MM.1S (cell line): Measurements from ENCODE around the gene WDFY2.

Source experiments
- DNase-seq: peaks from one replicate; pipeline ENCODE4 v3.0.0-alpha.2; 2015
- H2AFZ ChIP-seq: fragments of 300-600 bp; sonication (generic); 2 replicates; pipeline ENCODE4 v1.6.0; 2016; ENCODE audit warnings: antibody characterized with exemption, low read length
- H3F3A ChIP-seq: fragments of 300-600 bp; sonication (generic); 2 replicates; pipeline ENCODE4 v1.6.1; 2016; ENCODE audit warnings: mild to moderate bottlenecking, antibody characterized with exemption, low read length, moderate library complexity, mixed read lengths; ENCODE audit not compliant: insufficient read depth
- H3K27ac ChIP-seq: fragments of 300-600 bp; sonication (generic); 2 replicates; pipeline ENCODE4 v1.5.1; 2016; ENCODE audit warnings: mild to moderate bottlenecking, low read length
- H3K27me3 ChIP-seq: fragments of 300-600 bp; sonication (generic); replicated peaks from 2 replicates; pipeline ENCODE4 v1.6.0; 2016; ENCODE audit warnings: low read length; ENCODE audit not compliant: insufficient read depth
- H3K36me3 ChIP-seq: fragments of 300-600 bp; sonication (generic); replicated peaks from 2 replicates; pipeline ENCODE4 v1.6.1; 2016; ENCODE audit warnings: mild to moderate bottlenecking, low read length, mixed read lengths; ENCODE audit not compliant: insufficient read depth
- H3K4me1 ChIP-seq: fragments of 300-600 bp; sonication (generic); 2 replicates; pipeline ENCODE4 v1.6.1; 2016; ENCODE audit warnings: low read length, mixed read lengths
- H3K4me2 ChIP-seq: fragments of 300-600 bp; sonication (generic); 2 replicates; pipeline ENCODE4 v1.6.0; 2016; ENCODE audit warnings: low read depth, low read length
- H3K4me3 ChIP-seq: fragments of 300-600 bp; sonication (generic); 2 replicates; pipeline ENCODE4 v1.5.1; 2016; ENCODE audit warnings: low read length, mixed read lengths
- H3K79me2 ChIP-seq: fragments of 300-600 bp; sonication (generic); 2 replicates; pipeline ENCODE4 v1.6.1; 2016; ENCODE audit warnings: mixed run types, low read length, mixed read lengths
- H3K9ac ChIP-seq: fragments of 300-600 bp; sonication (generic); 2 replicates; pipeline ENCODE4 v1.6.1; 2016; ENCODE audit warnings: low read length, mixed read lengths
- H3K9me2 ChIP-seq: fragments of 300-600 bp; sonication (generic); replicated peaks from 2 replicates; pipeline ENCODE4 v1.6.1; 2016; ENCODE audit warnings: mild to moderate bottlenecking, low read length, mixed read lengths; ENCODE audit not compliant: insufficient read depth
- H3K9me3 ChIP-seq: fragments of 300-600 bp; sonication (generic); replicated peaks from 2 replicates; pipeline ENCODE4 v1.6.1; 2016; ENCODE audit warnings: mild to moderate bottlenecking, low read length, mixed read lengths; ENCODE audit not compliant: insufficient read depth
- H4K20me1 ChIP-seq: fragments of 300-600 bp; sonication (generic); 2 replicates; pipeline ENCODE4 v1.6.1; 2016; ENCODE audit warnings: mild to moderate bottlenecking, low read length, moderate library complexity, mixed read lengths; ENCODE audit not compliant: insufficient read depth
- CTCF ChIP-seq: fragments of 300-600 bp; sonication (generic); IDR thresholded peaks from 2 replicates; pipeline ENCODE4 v1.5.1; 2016; ENCODE audit warnings: antibody characterized with exemption, low read length, mixed read lengths
- EZH2 ChIP-seq: fragments of 300-600 bp; sonication (generic); optimal IDR thresholded peaks from 2 replicates; pipeline ENCODE3; 2017; ENCODE audit warnings: low read depth, mild to moderate bottlenecking, antibody characterized with exemption, low read length, mixed read lengths
- EZH2phosphoT487 ChIP-seq: fragments of 300-600 bp; sonication (generic); IDR thresholded peaks from 2 replicates; pipeline ENCODE4 v1.6.1; 2018; ENCODE audit warnings: antibody characterized with exemption, low read length

The WDFY2 gene

GRCh38 chr13:51781246-51782022 lies 197.2 kb downstream of the WDFY2 start:
- Histone ChIP-seq H3K79me2 (no peaks in the 10 kb centered on the region), H4K20me1 (no peaks in the 10 kb centered on the region), H3K36me3 (no peaks in the 10 kb centered on the region), H3K9ac (no peak overlapping the region), H3K9me2 (no peaks in the 10 kb centered on the region), H3K9me3 (no peaks in the 10 kb centered on the region), H3K4me1 (no peaks in the 10 kb centered on the region), H3K4me2 (no peak overlapping the region), H3K27me3 (no peaks in the 10 kb centered on the region), H2AFZ (no peak overlapping the region), H3F3A (no peaks in the 10 kb centered on the region), H3K4me3 (no peak overlapping the region), H3K27ac (no peak overlapping the region)
- TF ChIP-seq EZH2 (no peak), CTCF (0 out of 2 replicates have a peak, but pooled peaks have one; percentile 13), EZH2phosphoT487 (no peak)
- no peak for DNase-seq

GRCh38 chr13:51782026-51782710 lies 197.9 kb downstream of the WDFY2 start:
- Histone ChIP-seq H3K4me2 (no peak overlapping the region), H3F3A (no peaks in the 10 kb centered on the region)

GRCh38 chr13:51783428-51784094 lies 199.3 kb downstream of the WDFY2 start:
- Histone ChIP-seq H3F3A (no peaks in the 10 kb centered on the region), H3K9me3 (no peaks in the 10 kb centered on the region), H4K20me1 (no peaks in the 10 kb centered on the region), H3K9ac (no peak overlapping the region), H3K9me2 (no peaks in the 10 kb centered on the region), H3K79me2 (no peaks in the 10 kb centered on the region), H3K27ac (no peak overlapping the region), H3K4me2 (no peak overlapping the region), H2AFZ (no peak overlapping the region), H3K4me1 (no peaks in the 10 kb centered on the region), H3K27me3 (no peaks in the 10 kb centered on the region), H3K4me3 (no peak overlapping the region), H3K36me3 (no peaks in the 10 kb centered on the region)
- TF ChIP-seq EZH2 (no peak), CTCF (no peak), EZH2phosphoT487 (no peak)
- no peak for DNase-seq

More at GRCh38 chr13:51782026-51782710, 197.9 kb downstream of the WDFY2 start:
- H3K36me3 ChIP-seq = no peaks in the 10 kb centered on the region
- no peak overlapping the region for H3K4me3 ChIP-seq
- no peak for DNase-seq
- H2AFZ ChIP-seq = no peak overlapping the region
- H4K20me1 ChIP-seq = no peaks in the 10 kb centered on the region
- no peaks in the 10 kb centered on the region for H3K9me2 ChIP-seq
- no peak overlapping the region for H3K27ac ChIP-seq
- H3K9ac ChIP-seq = no peak overlapping the region
- H3K9me3 ChIP-seq = no peaks in the 10 kb centered on the region
- H3K4me1 ChIP-seq = no peaks in the 10 kb centered on the region
- TF ChIP-seq CTCF = no peak
- no peak for TF ChIP-seq EZH2phosphoT487
- TF ChIP-seq EZH2 = no peak
- H3K27me3 ChIP-seq = no peaks in the 10 kb centered on the region
- H3K79me2 ChIP-seq = no peaks in the 10 kb centered on the region
